GM12801 (cell line): ENCODE results near the gene PFKP.

ENCODE experiments used
- TF ChIP-seq, protein P1 (sequence below): IDR thresholded peaks from one replicate; pipeline ENCODE4 v1.5.1; 2011; ENCODE audit warnings: control low read depth; ENCODE audit not compliant: insufficient read length; ENCODE audit errors: extremely low read depth

Gene PFKP

GRCh38 chr10:3067859-3068179, 471 bp downstream of the PFKP start:
- TF ChIP-seq, protein P1, sequence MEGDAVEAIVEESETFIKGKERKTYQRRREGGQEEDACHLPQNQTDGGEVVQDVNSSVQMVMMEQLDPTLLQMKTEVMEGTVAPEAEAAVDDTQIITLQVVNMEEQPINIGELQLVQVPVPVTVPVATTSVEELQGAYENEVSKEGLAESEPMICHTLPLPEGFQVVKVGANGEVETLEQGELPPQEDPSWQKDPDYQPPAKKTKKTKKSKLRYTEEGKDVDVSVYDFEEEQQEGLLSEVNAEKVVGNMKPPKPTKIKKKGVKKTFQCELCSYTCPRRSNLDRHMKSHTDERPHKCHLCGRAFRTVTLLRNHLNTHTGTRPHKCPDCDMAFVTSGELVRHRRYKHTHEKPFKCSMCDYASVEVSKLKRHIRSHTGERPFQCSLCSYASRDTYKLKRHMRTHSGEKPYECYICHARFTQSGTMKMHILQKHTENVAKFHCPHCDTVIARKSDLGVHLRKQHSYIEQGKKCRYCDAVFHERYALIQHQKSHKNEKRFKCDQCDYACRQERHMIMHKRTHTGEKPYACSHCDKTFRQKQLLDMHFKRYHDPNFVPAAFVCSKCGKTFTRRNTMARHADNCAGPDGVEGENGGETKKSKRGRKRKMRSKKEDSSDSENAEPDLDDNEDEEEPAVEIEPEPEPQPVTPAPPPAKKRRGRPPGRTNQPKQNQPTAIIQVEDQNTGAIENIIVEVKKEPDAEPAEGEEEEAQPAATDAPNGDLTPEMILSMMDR: no peak

- TF ChIP-seq, protein P1: no peak
Measured at GRCh38 chr10:3068201-3068967, 1.0 kb downstream of the PFKP start.

DNA sequence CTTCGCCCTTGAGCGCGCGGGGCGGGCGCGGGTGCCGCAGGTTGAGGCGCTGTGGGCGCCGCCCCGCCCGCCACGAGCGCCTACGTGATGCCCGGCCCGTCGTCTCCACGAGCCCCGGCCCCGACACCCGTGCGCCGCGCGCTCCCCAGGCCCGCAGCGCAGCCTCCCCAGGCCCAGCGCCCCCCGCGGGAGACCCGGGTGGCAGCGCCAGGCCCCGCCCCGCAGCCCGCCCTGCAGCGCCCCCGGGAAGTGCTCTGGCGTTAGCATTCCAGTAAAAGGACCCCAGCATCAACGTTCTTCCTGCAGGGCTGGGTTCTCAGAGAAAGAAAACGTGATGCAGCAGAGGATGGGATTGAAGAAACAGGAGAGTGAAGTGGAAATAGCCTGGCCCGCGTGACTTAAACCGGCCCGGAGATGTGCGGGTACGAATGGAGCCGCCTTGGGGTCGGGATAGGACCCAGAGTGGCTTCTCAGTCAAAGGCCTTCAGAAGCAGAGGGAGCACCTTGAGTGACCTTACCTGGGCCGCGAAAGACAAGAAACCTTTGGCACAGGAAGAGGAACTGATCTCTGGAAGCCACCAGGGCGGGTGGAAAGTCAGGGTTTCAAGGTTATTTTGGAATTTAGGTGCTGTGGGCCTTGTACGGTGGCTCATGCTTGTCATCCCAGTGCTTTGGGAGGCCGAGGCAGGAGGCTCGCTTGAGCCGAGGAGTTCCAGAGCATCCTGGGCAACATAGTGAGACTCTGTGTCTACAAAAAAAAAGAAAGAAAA, 1.8 kb downstream of the PFKP start:
- TF ChIP-seq, protein P1: no peak

DNA sequence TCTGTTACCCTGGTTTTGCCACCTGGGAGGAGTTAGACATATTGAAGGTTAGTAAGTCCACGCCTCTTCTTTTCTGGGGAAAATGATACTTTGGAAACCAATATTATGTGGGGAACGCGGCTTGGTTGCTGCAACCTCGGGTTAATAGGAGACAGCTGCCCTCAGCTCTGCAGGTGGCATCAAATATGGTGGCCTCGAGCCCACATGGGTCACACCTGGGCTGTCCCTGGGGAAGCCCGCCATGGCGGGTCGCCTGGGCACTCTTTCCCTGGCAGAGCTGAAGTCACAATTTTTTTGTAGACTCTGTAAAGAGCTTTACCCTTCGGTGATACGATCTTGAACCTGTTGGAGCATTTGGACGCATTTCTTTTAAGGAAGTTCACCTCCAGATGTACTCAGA, 2.5 kb downstream of the PFKP start:
- TF ChIP-seq, protein P1: no peak

DNA sequence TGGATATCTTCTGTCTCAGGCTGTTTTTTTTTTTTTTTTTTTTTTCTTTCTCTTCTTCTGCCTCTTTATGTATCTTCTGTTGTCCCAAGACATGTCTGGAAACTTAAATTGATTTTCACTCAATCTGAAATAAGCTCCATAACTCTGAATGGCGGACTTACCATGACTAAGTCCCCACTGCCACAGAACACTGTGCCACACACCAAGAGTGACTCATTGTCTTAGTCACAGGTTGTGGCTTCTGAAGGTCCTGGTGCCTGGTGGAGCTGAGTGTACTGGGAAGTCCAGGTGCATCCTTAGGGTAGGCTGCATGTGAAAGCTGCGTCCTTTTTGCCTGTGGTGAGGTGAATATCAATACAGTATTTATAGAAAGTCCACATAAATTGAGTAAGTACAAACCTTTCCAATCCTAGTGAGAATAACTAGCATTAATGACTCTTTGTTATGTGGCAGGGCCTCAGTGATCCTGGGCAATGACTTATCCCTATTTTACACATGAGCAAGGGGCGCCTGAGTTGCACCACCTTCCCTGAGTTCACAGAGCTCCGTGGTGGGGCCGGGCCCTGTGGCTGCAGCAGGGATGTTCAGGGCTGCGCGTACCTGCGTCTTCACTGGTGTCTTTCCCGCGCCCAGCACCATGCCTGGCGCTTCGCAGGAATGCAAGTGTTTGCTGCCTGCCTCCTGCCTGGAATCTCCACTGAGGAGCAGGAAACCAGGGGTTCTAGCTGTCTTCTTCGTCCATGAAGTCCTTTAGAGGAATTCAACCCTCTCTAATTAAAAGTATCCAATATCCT, 4.3 kb downstream of the PFKP start:
- TF ChIP-seq, protein P1: no peak

- TF ChIP-seq, protein P1: no peak
Measured at GRCh38 chr10:3072641-3073360, 5.5 kb downstream of the PFKP start.
